Esophagus mucosa (tissue), 1 donor: ENCODE data around the gene ZFHX2. TPM values are rescaled to one million over a fixed set of nuclear protein-coding genes. Genes with fewer than 3 reads are reported as not detected.
A peak's percentile ranks its signal among the peaks of the same experiment; 100 is the strongest.
"Not testable (repeated sequence)": the region's sequence is repeated elsewhere in the genome, so short reads cannot be mapped to it uniquely, and the experiment has no call there.

Source experiments
- ATAC-seq: fragments of 200-7000 bp; cut with Tn5 transposase; one replicate; pipeline ENCODE4 v1.9.1; 2020
- total RNA-seq: library from RNA; stranded (reverse); gene quantifications from one replicate; pipeline ENCODE4 v1.2.4, GENCODE V29; 2023
- donor health status: DM: yes; HTN: yes; CAD: no.

The ZFHX2 gene
- total RNA-seq = 0.44 TPM

- ATAC-seq = peak; percentile 40
These were observed at the start of gene ZFHX2 for GRCh38 chr14:23551266-23552028. Gene ZFHX2, minus strand, starts transcription at chr14:23551765. Its CDS starts 16,440 bp downstream, at chr14:23535325.

- ATAC-seq = no peak
These were observed 49.2 kb upstream of the ZFHX2 start for GRCh38 chr14:23600806-23601205.

GRCh38 chr14:23600322-23600707 lies 48.8 kb upstream of the ZFHX2 start:
- no peak for ATAC-seq

- not testable (repeated sequence) for ATAC-seq
These were observed 42.6 kb upstream of the ZFHX2 start for GRCh38 chr14:23594191-23594590.

- ATAC-seq = no peak
These were observed 38.6 kb upstream of the ZFHX2 start for GRCh38 chr14:23590198-23590597.

GRCh38 chr14:23589606-23590005 lies 38.0 kb upstream of the ZFHX2 start:
- ATAC-seq = no peak

- ATAC-seq = peak; percentile 83
These were observed 37.5 kb upstream of the ZFHX2 start for GRCh38 chr14:23588884-23589598.

GRCh38 chr14:23584527-23585203 lies 33.1 kb upstream of the ZFHX2 start:
- not testable (repeated sequence) for ATAC-seq

- ATAC-seq = not testable (repeated sequence)
These were observed 32.4 kb upstream of the ZFHX2 start for GRCh38 chr14:23583761-23584526.

- ATAC-seq = no peak
These were observed 31.6 kb upstream of the ZFHX2 start for GRCh38 chr14:23582906-23583760.

- ATAC-seq = no peak
These were observed 29.4 kb upstream of the ZFHX2 start for GRCh38 chr14:23580948-23581281.

- ATAC-seq = no peak
These were observed 28.8 kb upstream of the ZFHX2 start for GRCh38 chr14:23580152-23580926.

- ATAC-seq = no peak
These were observed 28.2 kb upstream of the ZFHX2 start for GRCh38 chr14:23579739-23580138.

- ATAC-seq = no peak
These were observed 27.7 kb upstream of the ZFHX2 start for GRCh38 chr14:23579311-23579630.

- ATAC-seq = no peak
These were observed 27.2 kb upstream of the ZFHX2 start, which contains the start of gene JPH4 for GRCh38 chr14:23578560-23579310. Gene JPH4, minus strand, starts transcription at chr14:23578790. Its CDS starts 1,337 bp downstream, at chr14:23577453.

GRCh38 chr14:23577710-23578392 lies 26.3 kb upstream of the ZFHX2 start:
- no peak for ATAC-seq

- ATAC-seq = peak; percentile 21
These were observed 25.6 kb upstream of the ZFHX2 start for GRCh38 chr14:23577004-23577681.

GRCh38 chr14:23573384-23574015 lies 21.9 kb upstream of the ZFHX2 start:
- no peak for ATAC-seq

- ATAC-seq = no peak
These were observed 21.3 kb upstream of the ZFHX2 start for GRCh38 chr14:23572836-23573235.
